Liver (tissue), 9 donors: ENCODE results near the gene QDPR. TPM values are rescaled to one million over a fixed set of nuclear protein-coding genes. Genes with fewer than 3 reads are reported as not detected.

ENCODE experiments used
- DNase-seq: peaks from one replicate; pipeline ENCODE4 v3.0.0-alpha.2; 2017; ENCODE audit warnings: low spot score
- H3K27ac ChIP-seq, 2 donors: one replicate each; pipeline ENCODE4 v1.7.0; 2013; ENCODE audit warnings: inconsistent platforms in 2 of 2, low read length in 2 of 2, control low read depth in 1 of 2, low read depth in 1 of 2, mild to moderate bottlenecking in 1 of 2
- H3K27me3 ChIP-seq, 4 donors: one replicate each; pipeline versions ENCODE4 v1.6.1 to v1.7.0; 2013; ENCODE audit warnings: low read length in 3 of 4, inconsistent platforms in 1 of 4, mild to moderate bottlenecking in 1 of 4, moderate library complexity in 1 of 4; ENCODE audit not compliant: control insufficient read depth in 4 of 4, insufficient read depth in 4 of 4
- H3K36me3 ChIP-seq, 4 donors: one replicate each; pipeline versions ENCODE4 v1.6.1 to v1.7.0; 2013; ENCODE audit warnings: low read length in 3 of 4, mild to moderate bottlenecking in 3 of 4, low read depth in 1 of 4, moderate library complexity in 1 of 4; ENCODE audit not compliant: control insufficient read depth in 4 of 4, insufficient read depth in 3 of 4
- H3K4me1 ChIP-seq, 4 donors: one replicate each; pipeline versions ENCODE4 v1.6.1 to v1.7.0; 2013; ENCODE audit warnings: low read length in 3 of 4, mild to moderate bottlenecking in 3 of 4, moderate library complexity in 1 of 4; ENCODE audit not compliant: control insufficient read depth in 4 of 4, insufficient read depth in 4 of 4
- H3K4me3 ChIP-seq, 3 donors: one replicate each; pipeline versions ENCODE4 v1.6.1 to v1.7.0; 2013; ENCODE audit warnings: low read length in 3 of 3, control low read depth in 1 of 3, low read depth in 1 of 3, mild to moderate bottlenecking in 1 of 3
- H3K9ac ChIP-seq, 2 donors: one replicate each; pipeline ENCODE4 v1.7.0; 2013; ENCODE audit warnings: low read length in 2 of 2, mild to moderate bottlenecking in 2 of 2, moderate library complexity in 2 of 2, control low read depth in 1 of 2, low read depth in 1 of 2
- H3K9me3 ChIP-seq, 4 donors: one replicate each; pipeline versions ENCODE4 v1.6.1 to v1.7.0; 2013; ENCODE audit warnings: low read length in 3 of 4; ENCODE audit not compliant: control insufficient read depth in 4 of 4
- ATF3 ChIP-seq: IDR thresholded peaks from 2 replicates; pipeline ENCODE4 v1.6.1; 2016; ENCODE audit warnings: antibody characterized with exemption
- CTCF ChIP-seq: fragments of 150-350 bp; IDR thresholded peaks from 2 replicates; pipeline ENCODE4 v1.5.1; 2017; ENCODE audit warnings: improper control_type of control experiment, low read depth, low read length; ENCODE audit not compliant: missing input control
- EGR1 ChIP-seq, 2 donors: IDR thresholded peaks; 2 replicates each; pipeline ENCODE4 v1.6.1; 2016 to 2018; ENCODE audit warnings: antibody characterized with exemption in 2 of 2, low read depth in 2 of 2
- FOXA1 ChIP-seq: IDR thresholded peaks from 2 replicates; pipeline ENCODE4 v1.6.1; 2016; ENCODE audit warnings: antibody characterized with exemption
- FOXA2 ChIP-seq: IDR thresholded peaks from 2 replicates; pipeline ENCODE4 v1.6.1; 2016; ENCODE audit warnings: antibody characterized with exemption
- GABPA ChIP-seq, 2 donors: IDR thresholded peaks in 1 of 2; conservative IDR thresholded peaks in 1 of 2; 2 replicates each; pipeline ENCODE4 v1.6.1; 2016; ENCODE audit warnings: antibody characterized with exemption in 2 of 2, mild to moderate bottlenecking in 1 of 2, moderate library complexity in 1 of 2
- HNF4A ChIP-seq, 2 donors: conservative IDR thresholded peaks; 2 replicates each; pipeline ENCODE4 v1.6.1; 2016; ENCODE audit warnings: antibody characterized with exemption in 2 of 2, mild to moderate bottlenecking in 2 of 2
- HNF4G ChIP-seq: IDR thresholded peaks from 2 replicates; pipeline ENCODE4 v1.6.1; 2016; ENCODE audit warnings: antibody characterized with exemption
- JUND ChIP-seq, 2 donors: IDR thresholded peaks; 2 replicates each; pipeline ENCODE4 v1.6.1; 2016; ENCODE audit warnings: antibody characterized with exemption in 2 of 2
- MAX ChIP-seq: IDR thresholded peaks from 2 replicates; pipeline ENCODE4 v1.6.1; 2016; ENCODE audit warnings: antibody characterized with exemption
- NR2F2 ChIP-seq: IDR thresholded peaks from 2 replicates; pipeline ENCODE4 v1.6.1; 2016; ENCODE audit warnings: antibody characterized with exemption
- RAD21 ChIP-seq, 2 donors: IDR thresholded peaks; 2 replicates each; pipeline ENCODE4 v1.6.1; 2016; ENCODE audit warnings: antibody characterized with exemption in 2 of 2, mild to moderate bottlenecking in 2 of 2
- REST ChIP-seq: IDR thresholded peaks from 2 replicates; pipeline ENCODE4 v1.6.1; 2016; ENCODE audit warnings: antibody characterized with exemption, mild to moderate bottlenecking
- RXRA ChIP-seq, 2 donors: IDR thresholded peaks; 2 replicates each; pipeline ENCODE4 v1.6.1; 2017 to 2018; ENCODE audit warnings: antibody characterized with exemption in 2 of 2, mild to moderate bottlenecking in 1 of 2
- SP1 ChIP-seq: IDR thresholded peaks from 2 replicates; pipeline ENCODE4 v1.6.1; 2018; ENCODE audit warnings: antibody characterized with exemption, mild to moderate bottlenecking
- TAF1 ChIP-seq: conservative IDR thresholded peaks from 2 replicates; pipeline ENCODE4 v1.6.1; 2016; ENCODE audit warnings: antibody characterized with exemption, mild to moderate bottlenecking
- YY1 ChIP-seq: IDR thresholded peaks from 2 replicates; pipeline ENCODE4 v1.6.1; 2016; ENCODE audit warnings: antibody characterized with exemption, mild to moderate bottlenecking
- whole genome bisulfite sequencing: extraction: QIAGEN DNeasy Blood & Tissue Kit; methylation state at CpG from one replicate; pipeline ENCODE4 v1.1.7; 2013; 5-methylcytosine and 5-hydroxymethylcytosine counted together
- polyA plus RNA-seq, 2 donors: library from polyadenylated mRNA; stranded (reverse) in 1 of 2; unstranded in 1 of 2; fragments of 200-250 nt in 1 of 2; fragments of >200 nt in 1 of 2; fragmentation: Nextera tagmentation in 1 of 2; extraction: Ambion mirVana in 1 of 2; gene quantifications; one replicate each; pipeline versions ENCODE4 v1.2.1 to v1.2.3, GENCODE V29; 2013 to 2015
- total RNA-seq, 2 donors: library from RNA; depleted of rRNA; stranded (reverse); fragments of >200 nt; gene quantifications; one replicate each; pipeline ENCODE4 v1.2.3, GENCODE V29; 2014
- TF ChIP-seq, protein P1 (sequence below): IDR thresholded peaks from 2 replicates; pipeline ENCODE4 v1.6.1; 2016; ENCODE audit warnings: antibody characterized with exemption
- donor health status: healthy.
- donor health status: healthy.
- donor health status: healthy.
- donor health status: healthy.
- donor health status: healthy.

QDPR gene
- total and polyA plus RNA-seq, 4 donors: 38.0 to 137 (median 104) TPM

DNA sequence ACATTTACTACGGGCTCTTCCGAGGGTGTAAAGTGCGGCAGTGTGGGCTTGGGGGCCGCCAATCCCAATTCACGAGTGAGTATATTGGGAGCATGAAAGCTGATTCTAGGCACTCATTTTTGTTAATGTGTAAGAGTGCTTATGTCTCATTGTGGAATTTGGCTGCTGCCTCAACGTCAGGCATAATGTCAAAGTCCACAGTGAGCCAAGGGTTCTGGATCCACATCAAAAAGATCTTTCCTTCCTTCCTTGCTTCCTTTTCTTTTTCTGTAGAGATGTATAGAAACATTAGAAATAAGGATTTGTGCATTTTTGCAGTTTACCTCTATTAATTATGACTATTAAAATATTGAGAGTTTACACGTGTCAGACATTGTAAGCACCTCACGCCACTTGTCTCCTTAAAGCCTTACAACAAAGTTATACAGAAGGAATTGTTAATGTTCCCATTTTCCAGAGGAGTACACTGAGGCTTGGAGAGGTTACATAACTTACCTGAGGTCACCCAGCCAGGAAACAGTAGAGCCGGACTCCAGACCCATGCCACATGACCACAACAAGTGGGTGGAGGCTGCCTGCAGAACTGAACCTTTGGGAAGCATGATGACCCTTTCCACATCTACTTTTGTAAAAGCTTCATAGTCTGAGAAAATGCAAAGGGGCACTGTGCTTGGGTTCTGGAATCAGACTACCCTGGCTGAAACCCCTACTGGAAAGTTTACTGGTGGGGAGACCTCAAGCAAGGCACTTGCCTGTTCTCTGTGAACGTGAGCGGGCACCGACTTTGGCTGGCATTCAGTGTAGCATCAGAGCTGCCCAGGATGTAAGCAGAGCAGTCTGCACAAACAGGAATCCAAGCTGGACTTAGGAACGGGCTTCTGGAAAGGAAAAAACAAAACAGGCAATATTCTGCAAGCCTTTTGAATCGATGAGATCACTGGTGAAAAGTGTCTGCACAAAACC lies 3.8 kb upstream of the QDPR start:
- TF ChIP-seq HNF4A (conservative IDR thresholded peaks at IDR 0.05) (peak; percentile 68 to 80), ATF3 (no peak), EGR1 (IDR thresholded peaks at IDR 0.05; ENCODE audit: low read depth in 2 of 2) (peak in 1 of 2 donors; percentile 31), SP1 (peak; percentile 94), FOXA2 (no peak), HNF4G (peak; percentile 56), JUND (IDR thresholded peaks at IDR 0.05) (peak; percentile 5 to 15), YY1 (no peak), RXRA (IDR thresholded peaks at IDR 0.05) (peak; percentile 74 to 76), REST (no peak), NR2F2 (peak; percentile 43), FOXA1 (no peak), RAD21 (IDR thresholded peaks at IDR 0.05) (peak in 1 of 2 donors; percentile 29)
- Histone ChIP-seq H3K4me3 (peak overlapping the region in 1 of 3 donors; percentile 18), H3K27ac (peak overlapping the region; percentile 52 to 88), H3K9ac (no peak overlapping the region), H3K4me1 (peaks cover 2 to 40% (median 25%) of the 10 kb centered on the region in 4 donors), H3K9me3 (no peaks in the 10 kb centered on the region), H3K27me3 (no peaks in the 10 kb centered on the region), H3K36me3 (no peaks in the 10 kb centered on the region)
- 50% methylated on average over 14 of the region's 14 CpGs for WGBS
- no peak for DNase-seq

GRCh38 chr4:17514865-17515264 lies 3.0 kb upstream of the QDPR start, which contains the start of gene CLRN2:
Gene CLRN2, plus strand, starts transcription at chr4:17515165. Its CDS starts 102 bp downstream, at chr4:17515267.
- WGBS: 72% methylated on average over 9 of the region's 9 CpGs
- no peak for DNase-seq
- peaks cover 2 to 49% (median 33%) of the 10 kb centered on the region in 4 donors for H3K4me1 ChIP-seq
- H3K9ac ChIP-seq: no peak within 1 kb of the TSS
- H3K27me3 ChIP-seq: no peaks in the 10 kb centered on the region
- H3K36me3 ChIP-seq: no peaks in the 10 kb centered on the region
- no peaks in the 10 kb centered on the region for H3K9me3 ChIP-seq
- H3K27ac ChIP-seq: peak within 1 kb of the TSS; percentile 52 to 88
- H3K4me3 ChIP-seq: peak within 1 kb of the TSS in 1 of 3 donors; percentile 18
- TF ChIP-seq GABPA (IDR thresholded peaks at IDR 0.05 in 1 of 2, conservative IDR thresholded peaks at IDR 0.05 in 1 of 2) (no peak), JUND (IDR thresholded peaks at IDR 0.05) (no peak), HNF4A (conservative IDR thresholded peaks at IDR 0.05) (no peak), FOXA1 (no peak), ATF3 (no peak), NR2F2 (no peak), TAF1 (no peak), MAX (no peak), FOXA2 (no peak), EGR1 (IDR thresholded peaks at IDR 0.05; ENCODE audit: low read depth in 2 of 2) (no peak), RAD21 (IDR thresholded peaks at IDR 0.05) (no peak), REST (no peak), SP1 (no peak), CTCF (no peak), YY1 (no peak), RXRA (IDR thresholded peaks at IDR 0.05) (no peak)
- TF ChIP-seq, protein P1, sequence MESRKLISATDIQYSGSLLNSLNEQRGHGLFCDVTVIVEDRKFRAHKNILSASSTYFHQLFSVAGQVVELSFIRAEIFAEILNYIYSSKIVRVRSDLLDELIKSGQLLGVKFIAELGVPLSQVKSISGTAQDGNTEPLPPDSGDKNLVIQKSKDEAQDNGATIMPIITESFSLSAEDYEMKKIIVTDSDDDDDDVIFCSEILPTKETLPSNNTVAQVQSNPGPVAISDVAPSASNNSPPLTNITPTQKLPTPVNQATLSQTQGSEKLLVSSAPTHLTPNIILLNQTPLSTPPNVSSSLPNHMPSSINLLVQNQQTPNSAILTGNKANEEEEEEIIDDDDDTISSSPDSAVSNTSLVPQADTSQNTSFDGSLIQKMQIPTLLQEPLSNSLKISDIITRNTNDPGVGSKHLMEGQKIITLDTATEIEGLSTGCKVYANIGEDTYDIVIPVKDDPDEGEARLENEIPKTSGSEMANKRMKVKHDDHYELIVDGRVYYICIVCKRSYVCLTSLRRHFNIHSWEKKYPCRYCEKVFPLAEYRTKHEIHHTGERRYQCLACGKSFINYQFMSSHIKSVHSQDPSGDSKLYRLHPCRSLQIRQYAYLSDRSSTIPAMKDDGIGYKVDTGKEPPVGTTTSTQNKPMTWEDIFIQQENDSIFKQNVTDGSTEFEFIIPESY: no peak
